Fibroblast of peridontal ligament (primary cell): Measurements from ENCODE around the gene POU2F1.
"Not testable (repeated sequence)": the region's sequence is repeated elsewhere in the genome, so short reads cannot be mapped to it uniquely, and the experiment has no call there.

ENCODE experiments used
- DNase-seq: peaks from one replicate; pipeline ENCODE4 v3.0.0-alpha.2; 2010; ENCODE audit errors: extremely low read depth

The POU2F1 gene

GRCh38 chr1:167314671-167315070 lies 94.0 kb downstream of the POU2F1 start:
- no peak for DNase-seq

DNA sequence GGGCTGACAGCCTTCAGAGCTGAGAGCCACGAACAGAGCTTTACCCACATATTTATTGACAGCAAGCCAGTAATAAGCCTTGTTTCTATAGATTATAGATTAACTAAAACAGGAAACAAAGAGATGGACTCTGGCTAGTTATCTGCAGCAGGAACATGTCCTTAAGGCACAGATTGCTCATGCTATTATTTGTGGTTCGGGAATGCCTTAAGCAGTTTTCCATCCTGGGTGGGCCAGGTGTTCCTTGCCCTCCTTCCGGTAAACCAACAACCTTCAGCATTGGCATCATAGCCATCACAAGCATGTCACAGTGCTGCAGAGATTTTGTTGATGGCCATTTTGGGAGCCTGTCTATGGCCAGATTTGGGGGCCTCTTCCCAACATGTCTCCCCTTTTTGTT lies 96.8 kb downstream of the POU2F1 start:
- no peak for DNase-seq

DNA sequence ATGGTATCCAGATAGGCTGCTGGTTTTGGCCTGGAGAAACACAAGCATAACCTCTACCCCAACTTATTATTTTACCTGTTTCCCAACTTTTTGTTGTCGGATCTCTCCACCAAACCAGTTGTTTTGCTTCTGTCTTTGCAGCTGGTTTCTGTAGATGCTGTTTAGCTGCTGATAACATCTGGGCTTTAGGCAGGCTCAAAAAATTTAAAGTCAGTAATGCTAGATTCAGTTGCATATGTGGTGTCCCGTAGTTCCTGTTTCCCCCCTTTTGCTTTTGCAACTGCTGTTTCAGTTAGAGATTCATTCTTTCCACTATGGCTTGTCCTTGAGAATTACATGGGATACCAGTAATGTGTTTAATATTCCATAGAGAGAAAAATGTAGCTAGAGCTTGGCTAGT lies 98.5 kb downstream of the POU2F1 start:
- DNase-seq: not testable (repeated sequence)

DNA sequence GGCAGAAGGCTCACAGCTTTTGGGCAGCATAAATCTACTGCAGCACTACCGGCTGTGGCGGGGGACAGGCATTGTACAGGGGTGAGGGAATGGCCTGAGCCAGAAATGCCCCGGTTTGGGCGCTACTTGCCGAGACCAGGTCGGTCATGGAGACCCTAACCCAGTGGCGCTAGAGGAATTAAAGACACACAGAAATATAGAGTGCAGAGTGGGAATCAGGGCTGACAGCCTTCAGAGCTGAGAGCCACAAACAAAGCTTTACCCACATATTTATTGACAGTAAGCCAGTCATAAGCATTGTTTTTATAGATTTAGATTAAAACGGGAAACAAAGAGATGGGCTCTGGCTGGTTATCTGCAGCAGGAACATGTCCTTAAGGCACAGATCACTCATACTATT lies 101.8 kb downstream of the POU2F1 start:
- no peak for DNase-seq

- no peak for DNase-seq
Observed at GRCh38 chr1:167325151-167325550, 104.5 kb downstream of the POU2F1 start.

DNA sequence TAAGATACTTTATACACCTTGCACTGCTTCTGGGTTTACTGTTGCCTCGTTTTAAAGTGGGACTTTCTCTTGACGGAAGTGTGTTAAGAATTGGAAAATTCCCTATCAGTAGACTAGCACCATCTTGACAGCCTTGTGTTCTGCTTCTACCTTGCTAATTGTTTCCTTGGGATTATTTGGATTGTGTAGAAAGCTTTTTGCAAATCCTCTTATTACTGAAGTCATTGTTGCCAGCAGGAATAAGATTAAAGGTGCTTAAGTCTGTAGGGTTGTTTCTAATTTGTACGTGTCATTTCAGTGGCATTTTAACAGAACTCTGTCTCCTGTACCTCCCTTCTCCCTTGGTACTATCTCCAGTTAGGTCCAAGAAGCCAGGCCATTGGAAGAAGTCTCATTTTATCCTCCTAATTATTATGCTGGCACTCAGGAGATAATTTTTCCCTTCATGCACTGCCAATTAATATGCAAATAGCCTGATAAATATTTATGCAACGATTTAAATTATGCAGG lies 107.7 kb downstream of the POU2F1 start:
- DNase-seq: no peak

- DNase-seq: no peak
Observed at GRCh38 chr1:167328816-167329483, 108.3 kb downstream of the POU2F1 start.

GRCh38 chr1:167330601-167331293 lies 110.1 kb downstream of the POU2F1 start:
- no peak for DNase-seq

DNA sequence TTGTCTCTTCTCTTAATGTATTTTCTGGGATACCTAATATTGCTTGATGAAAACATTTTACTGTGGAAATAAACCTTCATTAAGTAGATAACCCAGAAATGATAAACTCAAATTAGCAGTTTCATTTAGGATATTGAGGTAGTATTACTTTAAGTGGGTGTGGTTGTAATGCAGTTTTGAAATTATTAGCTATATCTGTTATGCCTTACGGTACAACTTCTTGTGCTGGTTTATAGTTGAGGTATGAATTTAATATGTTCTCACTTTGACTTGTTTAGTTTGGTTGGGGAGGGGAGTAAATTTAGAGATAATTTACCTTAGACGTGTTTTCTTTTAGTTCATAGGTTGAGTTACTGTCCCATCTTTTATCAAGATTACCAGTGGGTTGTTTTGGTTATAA lies 111.0 kb downstream of the POU2F1 start:
- no peak for DNase-seq

DNA sequence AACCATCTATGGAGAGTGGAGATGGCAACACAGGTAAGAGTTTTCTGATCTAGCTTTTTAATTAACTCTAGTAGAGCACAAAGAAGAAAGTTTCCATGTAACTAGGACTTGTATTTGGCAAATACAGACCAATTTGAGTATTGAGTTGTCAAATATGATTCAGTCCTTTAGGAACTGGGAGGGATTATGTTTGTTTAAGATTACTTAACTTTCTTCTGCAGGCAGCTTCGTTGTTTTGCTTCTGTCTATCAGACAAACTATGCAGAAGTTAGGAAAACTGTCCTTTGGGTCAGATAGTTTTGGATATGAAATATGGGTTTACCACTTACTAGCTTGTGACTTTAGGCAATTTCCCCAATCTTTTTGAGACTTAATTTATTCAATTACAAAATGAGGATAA lies 111.8 kb downstream of the POU2F1 start:
- peak; percentile 48 for DNase-seq

- no peak for DNase-seq
Observed at GRCh38 chr1:167333124-167333523, 112.4 kb downstream of the POU2F1 start.

GRCh38 chr1:167333703-167334102 lies 113.0 kb downstream of the POU2F1 start:
- DNase-seq: no peak

- DNase-seq: no peak
Observed at GRCh38 chr1:167339405-167339804, 118.7 kb downstream of the POU2F1 start.

- no peak for DNase-seq
Observed at GRCh38 chr1:167342846-167343245, 122.2 kb downstream of the POU2F1 start.

- peak; percentile 36 for DNase-seq
Observed at GRCh38 chr1:167344112-167344511, 123.4 kb downstream of the POU2F1 start.

- no peak for DNase-seq
Observed at GRCh38 chr1:167344615-167345385, 124.1 kb downstream of the POU2F1 start.

DNA sequence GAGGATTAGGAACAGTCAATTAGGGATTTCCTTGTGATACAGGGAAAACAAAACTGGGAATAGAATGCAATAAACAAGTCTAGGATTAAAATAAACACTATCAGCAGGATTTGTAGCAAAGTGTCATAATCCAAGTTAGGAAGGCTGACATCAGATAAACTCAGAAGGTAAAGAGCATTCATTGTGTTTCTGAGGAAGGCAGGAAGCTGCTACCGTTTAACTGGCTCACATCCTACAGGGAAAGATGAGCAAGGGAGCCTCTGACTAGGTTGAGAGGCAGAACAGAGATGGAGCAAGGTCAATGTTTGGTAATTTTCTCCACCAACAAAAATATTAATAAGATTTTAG lies 124.7 kb downstream of the POU2F1 start:
- DNase-seq: no peak

GRCh38 chr1:167357305-167357704 lies 136.6 kb downstream of the POU2F1 start:
- DNase-seq: no peak

DNA sequence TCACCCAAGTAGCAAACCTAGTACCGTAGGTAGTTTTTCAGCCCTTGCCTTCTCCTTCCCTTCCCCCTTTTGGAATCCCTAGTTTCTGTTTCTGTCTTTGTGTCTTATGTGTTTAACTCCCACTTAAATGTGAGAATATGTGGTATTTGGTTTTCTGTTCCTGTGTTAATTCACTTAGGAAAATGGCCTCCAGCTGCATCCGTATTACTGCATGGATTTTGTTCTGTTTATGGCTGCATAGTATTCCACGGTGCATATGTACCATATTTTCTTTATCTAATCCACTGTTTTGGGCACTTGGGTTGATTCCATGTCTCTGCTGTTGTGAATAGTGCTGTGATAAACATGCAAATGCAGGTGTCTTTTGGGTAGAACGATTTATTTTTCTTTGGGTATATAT lies 138.6 kb downstream of the POU2F1 start:
- DNase-seq: no peak

- peak; percentile 23 for DNase-seq
Observed at GRCh38 chr1:167360120-167360519, 139.4 kb downstream of the POU2F1 start.

DNA sequence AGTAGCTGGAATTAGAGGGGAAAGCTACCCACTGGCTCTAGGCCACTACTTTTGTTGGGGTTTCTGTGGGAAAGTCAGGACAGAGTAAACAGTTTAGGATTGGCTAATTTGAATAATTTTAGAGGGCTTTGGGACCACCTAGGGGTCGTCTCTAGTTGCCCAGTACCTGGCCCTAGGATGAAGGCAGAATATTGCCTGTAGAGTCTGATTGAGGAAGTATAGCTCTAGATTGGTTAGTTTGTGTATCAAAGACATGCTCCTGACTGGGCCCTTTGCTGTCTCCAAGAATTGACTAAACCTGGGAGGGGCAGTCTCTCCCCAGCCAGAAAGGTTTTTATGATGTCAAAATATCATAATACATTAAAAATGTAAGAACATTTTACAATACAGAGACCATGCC lies 142.0 kb downstream of the POU2F1 start:
- no peak for DNase-seq

- no peak for DNase-seq
Observed at GRCh38 chr1:167364826-167365225, 144.1 kb downstream of the POU2F1 start.

DNA sequence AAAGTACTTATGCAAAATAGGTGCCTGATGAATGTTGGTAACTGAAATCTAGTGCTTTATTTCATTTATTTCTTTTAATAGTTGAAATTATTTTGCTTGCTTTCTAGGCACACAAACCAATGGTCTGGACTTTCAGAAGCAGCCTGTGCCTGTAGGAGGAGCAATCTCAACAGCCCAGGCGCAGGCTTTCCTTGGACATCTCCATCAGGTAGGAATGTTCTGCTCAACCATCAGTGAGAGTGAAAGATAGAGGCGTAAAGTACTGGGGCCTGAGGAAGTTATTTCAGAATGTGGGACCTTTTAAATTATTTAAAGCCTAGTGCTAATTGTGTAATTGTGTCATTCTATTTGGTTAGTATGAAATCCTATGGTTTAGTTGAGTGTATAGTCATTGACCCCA lies 144.7 kb downstream of the POU2F1 start:
- DNase-seq: no peak
